ENCODE results near the gene ABHD17B. TPM values are rescaled to one million over a fixed set of nuclear protein-coding genes. Genes with fewer than 3 reads are reported as not detected.
A peak's percentile ranks its signal among the peaks of the same experiment; 100 is the strongest.

ABHD17B gene
- total and polyA plus RNA-seq, 10 of the 15 experiments (the other 5 are each of a cell fraction or from before 2014, with no cell fraction given), result 3.5 to 21.4 (median 16.6) TPM

GRCh38 chr9:71916834-71917534 is 6.0 kb upstream of the ABHD17B start (continued):
- TF ChIP-seq SKIL (IDR thresholded peaks at IDR 0.05; ENCODE audit: low read depth, poor library complexity, severe bottlenecking), result no peak
- TF ChIP-seq NFIC (IDR thresholded peaks at IDR 0.05; ENCODE audit: low read depth, low read length), result no peak; the same call in 1 of the 2 replicates
- peak; percentile 11; the same call in 1 of the 2 replicates for TF ChIP-seq RUNX3 (IDR thresholded peaks at IDR 0.05; ENCODE audit: low read length)
- TF ChIP-seq ASH2L (IDR thresholded peaks at IDR 0.05; ENCODE audit: borderline replicate concordance, low read depth), result no peak
- TF ChIP-seq EED (IDR thresholded peaks at IDR 0.05; ENCODE audit: low read depth), result peak; percentile 48; the same call in 1 of the 2 replicates
- TF ChIP-seq LARP7 (IDR thresholded peaks at IDR 0.05), result no peak
- TF ChIP-seq, protein P1, sequence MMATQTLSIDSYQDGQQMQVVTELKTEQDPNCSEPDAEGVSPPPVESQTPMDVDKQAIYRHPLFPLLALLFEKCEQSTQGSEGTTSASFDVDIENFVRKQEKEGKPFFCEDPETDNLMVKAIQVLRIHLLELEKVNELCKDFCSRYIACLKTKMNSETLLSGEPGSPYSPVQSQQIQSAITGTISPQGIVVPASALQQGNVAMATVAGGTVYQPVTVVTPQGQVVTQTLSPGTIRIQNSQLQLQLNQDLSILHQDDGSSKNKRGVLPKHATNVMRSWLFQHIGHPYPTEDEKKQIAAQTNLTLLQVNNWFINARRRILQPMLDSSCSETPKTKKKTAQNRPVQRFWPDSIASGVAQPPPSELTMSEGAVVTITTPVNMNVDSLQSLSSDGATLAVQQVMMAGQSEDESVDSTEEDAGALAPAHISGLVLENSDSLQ (IDR thresholded peaks at IDR 0.05), result no peak
- no peak for TF ChIP-seq IKZF2 (IDR thresholded peaks at IDR 0.05)
- TF ChIP-seq IRF4 (IDR thresholded peaks at IDR 0.05; ENCODE audit: low read depth, low read length), result 0 out of 2 replicates have a peak, but pooled peaks have one; percentile 20
- no peak for TF ChIP-seq STAT3 (IDR thresholded peaks at IDR 0.05; ENCODE audit: low read depth, low read length)
- TF ChIP-seq EP300 (IDR thresholded peaks at IDR 0.05; ENCODE audit: borderline replicate concordance in 1 of 2, control insufficient read depth in 1 of 2, low read depth in 2 of 2, low read length in 2 of 2), result no peak
